ENCODE results near the gene SPSB1. TPM values are rescaled to one million over a fixed set of nuclear protein-coding genes. Genes with fewer than 3 reads are reported as not detected.

Gene SPSB1
- total and polyA plus RNA-seq, 2 of the 4 experiments (the other 2 are of a cell fraction), result 16.7 to 19.8 TPM

GRCh38 chr1:9317072-9317471, 24.4 kb downstream of the SPSB1 start:
- intact Hi-C loops (cut with micrococcal nuclease), result no loop called here
- POLR2A ChIA-PET (ENCODE audit: unreplicated experiment), result no interaction called here

More at GRCh38 chr1:9317072-9317471, 24.4 kb downstream of the SPSB1 start:
- no peaks in the 10 kb centered on the region for H3K9me3 ChIP-seq (ENCODE audit: control insufficient read depth, insufficient read depth, low read length)
- TF ChIP-seq FOS (IDR thresholded peaks at IDR 0.05; ENCODE audit: low read depth, low read length) (no peak), MAZ (IDR thresholded peaks at IDR 0.05; ENCODE audit: borderline replicate concordance, low read depth, low read length) (no peak), ELK1 (IDR thresholded peaks at IDR 0.05; ENCODE audit: borderline replicate concordance, low read depth, low read length) (no peak), MXI1 (IDR thresholded peaks at IDR 0.05; ENCODE audit: borderline replicate concordance, low read depth, low read length) (no peak), RAD21 (IDR thresholded peaks at IDR 0.05; ENCODE audit: low read length) (no peak), CEBPB (IDR thresholded peaks at IDR 0.05; ENCODE audit: low read depth, low read length) (no peak), USF2 (IDR thresholded peaks at IDR 0.05; ENCODE audit: low read depth, low read length) (no peak), CHD1 (IDR thresholded peaks at IDR 0.05; ENCODE audit: low read depth, low read length) (no peak), RFX5 (IDR thresholded peaks at IDR 0.05; ENCODE audit: low read depth, low read length) (no peak), BHLHE40 (IDR thresholded peaks at IDR 0.05; ENCODE audit: low read depth, low read length) (no peak), RCOR1 (IDR thresholded peaks at IDR 0.05; ENCODE audit: insufficient replicate concordance, low read length) (no peak), POLR2A (IDR thresholded peaks at IDR 0.05; ENCODE audit: low read depth, low read length) (no peak), MAFK (IDR thresholded peaks at IDR 0.05; ENCODE audit: low read depth, low read length) (no peak), SMC3 (IDR thresholded peaks at IDR 0.05; ENCODE audit: low read depth, low read length) (no peak), NFE2L2 (IDR thresholded peaks at IDR 0.05; ENCODE audit: low read depth, low read length) (no peak)
- TF ChIP-seq, protein P1, sequence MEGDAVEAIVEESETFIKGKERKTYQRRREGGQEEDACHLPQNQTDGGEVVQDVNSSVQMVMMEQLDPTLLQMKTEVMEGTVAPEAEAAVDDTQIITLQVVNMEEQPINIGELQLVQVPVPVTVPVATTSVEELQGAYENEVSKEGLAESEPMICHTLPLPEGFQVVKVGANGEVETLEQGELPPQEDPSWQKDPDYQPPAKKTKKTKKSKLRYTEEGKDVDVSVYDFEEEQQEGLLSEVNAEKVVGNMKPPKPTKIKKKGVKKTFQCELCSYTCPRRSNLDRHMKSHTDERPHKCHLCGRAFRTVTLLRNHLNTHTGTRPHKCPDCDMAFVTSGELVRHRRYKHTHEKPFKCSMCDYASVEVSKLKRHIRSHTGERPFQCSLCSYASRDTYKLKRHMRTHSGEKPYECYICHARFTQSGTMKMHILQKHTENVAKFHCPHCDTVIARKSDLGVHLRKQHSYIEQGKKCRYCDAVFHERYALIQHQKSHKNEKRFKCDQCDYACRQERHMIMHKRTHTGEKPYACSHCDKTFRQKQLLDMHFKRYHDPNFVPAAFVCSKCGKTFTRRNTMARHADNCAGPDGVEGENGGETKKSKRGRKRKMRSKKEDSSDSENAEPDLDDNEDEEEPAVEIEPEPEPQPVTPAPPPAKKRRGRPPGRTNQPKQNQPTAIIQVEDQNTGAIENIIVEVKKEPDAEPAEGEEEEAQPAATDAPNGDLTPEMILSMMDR (conservative IDR thresholded peaks at IDR 0.05; ENCODE audit: low read depth, low read length), result no peak
- H4K5ac ChIP-seq (ENCODE audit: low read depth, low read length), result no peak overlapping the region
- H3K4ac ChIP-seq (ENCODE audit: low read depth, low read length), result peak overlapping the region; percentile 68
- 0 out of 2 replicates have a peak overlapping the region, but pooled peaks have one; percentile 54 for H3K14ac ChIP-seq (replicated peaks; ENCODE audit: low read depth, low read length)
- no peak overlapping the region for H3K18ac ChIP-seq (ENCODE audit: low read depth, low read length)
- no peak overlapping the region for H2AFZ ChIP-seq (replicated peaks; ENCODE audit: low read length, poor library complexity)
- H3K23ac ChIP-seq (ENCODE audit: low read depth, low read length), result peak overlapping the region; percentile 61; the same call in 1 of the 2 replicates
- no peak overlapping the region for H3K9ac ChIP-seq (ENCODE audit: low read depth, low read length)
- in situ Hi-C loops (cut with MboI; ENCODE audit: low sequenced_read_pairs) (no loop called here), dilution Hi-C loops (cut with HindIII; ENCODE audit: low sequenced_read_pairs, unreplicated experiment) (no loop called here)
- H2BK120ac ChIP-seq (ENCODE audit: low read depth, low read length), result peak overlapping the region; percentile 41
- H3K27me3 ChIP-seq (ENCODE audit: control insufficient read depth, insufficient read depth, low read length), result no peaks in the 10 kb centered on the region
- H3K27ac ChIP-seq (ENCODE audit: insufficient read depth, low read length), result no peak overlapping the region
- H4K8ac ChIP-seq (ENCODE audit: low read depth in 2 of 2, low read length in 2 of 2), result peak overlapping the region in 1 of 2 experiments; percentile 39; a peak in 2 of 4 replicates
- BruUV-seq (replicated peaks), result no TSS peak
- WGBS, 2 experiments (ENCODE audit: extremely low coverage in 2 of 2, insufficient read length in 1 of 2), result no CpG with 5 or more reads among the region's 7 CpGs
- H2BK15ac ChIP-seq (ENCODE audit: low read depth, low read length), result peak overlapping the region; percentile 36; the same call in 1 of the 3 replicates
- peak overlapping the region; percentile 76 for H2AK5ac ChIP-seq (ENCODE audit: low read depth, low read length)
- peaks cover 49% of the 10 kb centered on the region for H3K4me1 ChIP-seq (ENCODE audit: control insufficient read depth, insufficient read depth, low read length)
- ATAC-seq (ENCODE audit: low read depth) (no peak), DNase-seq (no peak)
- H3K56ac ChIP-seq (ENCODE audit: extremely low read depth, insufficient read depth, low read length), result no peak overlapping the region
- H4K20me1 ChIP-seq (ENCODE audit: insufficient read depth, low read length), result peaks cover 97% of the 10 kb centered on the region
- H2BK20ac ChIP-seq (ENCODE audit: low read depth, low read length), result peak overlapping the region; percentile 31; the same call in 1 of the 2 replicates
- peak overlapping the region; percentile 43; the same call in 1 of the 2 replicates for H4K91ac ChIP-seq (ENCODE audit: insufficient read depth, low read depth, low read length)
- H3K4me2 ChIP-seq (ENCODE audit: low read depth, low read length), result no peak overlapping the region
- H3K36me3 ChIP-seq (ENCODE audit: control insufficient read depth, insufficient read depth, low read length), result no peaks in the 10 kb centered on the region; the same call in 1 of the 2 replicates
- peaks cover 38 to 92% of the 10 kb centered on the region in 2 experiments for H3K79me1 ChIP-seq (ENCODE audit: low read depth in 1 of 2, low read length in 2 of 2)
- H3K9me1 ChIP-seq (ENCODE audit: insufficient read depth, low read length), result peaks cover 67% of the 10 kb centered on the region
- H2BK5ac ChIP-seq (ENCODE audit: low read depth, low read length, poor library complexity, severe bottlenecking), result no peak overlapping the region
- no peak overlapping the region for H3K4me3 ChIP-seq (ENCODE audit: insufficient read depth, low read depth, low read length)
- H2AK9ac ChIP-seq (replicated peaks; ENCODE audit: low read depth, low read length, poor library complexity), result peak overlapping the region; percentile 68
- CTCF ChIA-PET, result no interaction called here

Measured in IMR-90 (cell line).